Limb (tissue), 2 donors: ENCODE data around the gene CACNA1E.

Experiments used
- DNase-seq, 2 donors: peaks; one replicate each; pipeline ENCODE4 v3.0.0-alpha.2; 2016; ENCODE audit errors: extremely low spot score in 2 of 2

CACNA1E gene

GRCh38 chr1:181767001-181767708 lies 283.8 kb downstream of the CACNA1E start:
- no peak for DNase-seq

GRCh38 chr1:181768211-181768929 lies 285.1 kb downstream of the CACNA1E start:
- no peak for DNase-seq

GRCh38 chr1:181768930-181769280 lies 285.6 kb downstream of the CACNA1E start:
- DNase-seq: no peak

- DNase-seq: no peak
Observed at GRCh38 chr1:181769846-181770245, 286.5 kb downstream of the CACNA1E start.

GRCh38 chr1:181772714-181773113 lies 289.4 kb downstream of the CACNA1E start:
- no peak for DNase-seq

- no peak for DNase-seq
Observed at GRCh38 chr1:181776044-181776443, 292.7 kb downstream of the CACNA1E start.

GRCh38 chr1:181777286-181777685 lies 294.0 kb downstream of the CACNA1E start:
- no peak for DNase-seq

GRCh38 chr1:181777812-181778211 lies 294.5 kb downstream of the CACNA1E start:
- DNase-seq: no peak

GRCh38 chr1:181778640-181779260 lies 295.4 kb downstream of the CACNA1E start:
- no peak for DNase-seq

GRCh38 chr1:181779343-181779742 lies 296.0 kb downstream of the CACNA1E start:
- DNase-seq: no peak

- DNase-seq: no peak
Observed at GRCh38 chr1:181783208-181783607, 299.9 kb downstream of the CACNA1E start.

- no peak for DNase-seq
Observed at GRCh38 chr1:181784039-181784683, 300.8 kb downstream of the CACNA1E start.

GRCh38 chr1:181789395-181789794 lies 306.1 kb downstream of the CACNA1E start:
- DNase-seq: no peak

- no peak for DNase-seq
Observed at GRCh38 chr1:181791721-181792120, 308.4 kb downstream of the CACNA1E start.

GRCh38 chr1:181793831-181794230 lies 310.5 kb downstream of the CACNA1E start:
- no peak for DNase-seq

GRCh38 chr1:181794332-181794731 lies 311.0 kb downstream of the CACNA1E start:
- DNase-seq: no peak

- DNase-seq: no peak
Observed at GRCh38 chr1:181798191-181798926, 315.0 kb downstream of the CACNA1E start.

- no peak for DNase-seq
Observed at GRCh38 chr1:181801617-181802016, 318.3 kb downstream of the CACNA1E start.

- no peak for DNase-seq
Observed at GRCh38 chr1:181802466-181802865, 319.1 kb downstream of the CACNA1E start.

- no peak for DNase-seq
Observed at GRCh38 chr1:181803421-181803820, 320.1 kb downstream of the CACNA1E start.

- DNase-seq: no peak
Observed at GRCh38 chr1:181804989-181805388, 321.7 kb downstream of the CACNA1E start.
